MCF 10A (cell line): Measurements from ENCODE around the gene ACSL1. TPM values are rescaled to one million over a fixed set of nuclear protein-coding genes. Genes with fewer than 3 reads are reported as not detected.

Source experiments
- BruUV-seq: library from RNA; stranded (reverse); fragments of 400-500 nt; replicated peaks from 2 replicates; lab custom pipeline; 2021; lab: Mats Ljungman, UMichigan
- CTCF ChIA-PET: fragments of 300-600 bp; sonication (Branson Sonifier 250); formaldehyde crosslinking; extraction: SDS; loops from one replicate; lab custom pipeline; 2021; ENCODE audit warnings: antibody characterized with exemption, inconsistent platforms; lab: Yijun Ruan, JAX
- POLR2A ChIA-PET: fragments of 300-600, 350-650 bp; sonication (Branson Sonifier 250); formaldehyde crosslinking; extraction: SDS; loops from one replicate; lab custom pipeline; 2020; ENCODE audit warnings: antibody characterized with exemption, inconsistent platforms; lab: Yijun Ruan, JAX
- DNase-seq: peaks from one replicate; pipeline ENCODE4 v3.0.0-alpha.2; 2018; ENCODE audit not compliant: unreplicated experiment
- H3K27ac Mint-ChIP-seq: one replicate; pipeline ENCODE4 v1.8.0; 2022; ENCODE audit warnings: mild to moderate bottlenecking, low read depth, mixed read lengths; ENCODE audit not compliant: unreplicated experiment
- H3K27me3 Mint-ChIP-seq: one replicate; pipeline ENCODE4 v1.8.0; 2022; ENCODE audit warnings: mixed read lengths; ENCODE audit not compliant: insufficient read depth, unreplicated experiment
- H3K36me3 Mint-ChIP-seq: one replicate; pipeline ENCODE4 v1.8.0; 2022; ENCODE audit warnings: mild to moderate bottlenecking, moderate library complexity, mixed read lengths; ENCODE audit not compliant: insufficient read depth, unreplicated experiment
- H3K4me1 Mint-ChIP-seq: one replicate; pipeline ENCODE4 v1.8.0; 2022; ENCODE audit warnings: mixed read lengths; ENCODE audit not compliant: insufficient read depth, unreplicated experiment
- H3K4me3 Mint-ChIP-seq: one replicate; pipeline ENCODE4 v1.8.0; 2022; ENCODE audit warnings: mild to moderate bottlenecking, moderate library complexity, mixed read lengths; ENCODE audit not compliant: unreplicated experiment
- H3K9me3 Mint-ChIP-seq: one replicate; pipeline ENCODE4 v1.8.0; 2022; ENCODE audit warnings: mixed read lengths; ENCODE audit not compliant: unreplicated experiment
- intact Hi-C: fragments of 100-400 bp; cut with micrococcal nuclease; formaldehyde crosslinking; loops from 2 replicates; pipeline ENCODE4 v1.14.1; 2022
- total RNA-seq: library from RNA; stranded (reverse); gene quantifications from 2 replicates; pipeline ENCODE4 v1.2.3, GENCODE V29; 2022
- TF ChIP-seq, protein P1 (sequence below): fragments of 200-600 bp; IDR thresholded peaks from one replicate; pipeline ENCODE4 v1.8.0; 2022; ENCODE audit warnings: antibody characterized with exemption, mild to moderate bottlenecking; ENCODE audit not compliant: unreplicated experiment

The ACSL1 gene
- total RNA-seq, 1 experiment from 2014 or later = 105 TPM

DNA sequence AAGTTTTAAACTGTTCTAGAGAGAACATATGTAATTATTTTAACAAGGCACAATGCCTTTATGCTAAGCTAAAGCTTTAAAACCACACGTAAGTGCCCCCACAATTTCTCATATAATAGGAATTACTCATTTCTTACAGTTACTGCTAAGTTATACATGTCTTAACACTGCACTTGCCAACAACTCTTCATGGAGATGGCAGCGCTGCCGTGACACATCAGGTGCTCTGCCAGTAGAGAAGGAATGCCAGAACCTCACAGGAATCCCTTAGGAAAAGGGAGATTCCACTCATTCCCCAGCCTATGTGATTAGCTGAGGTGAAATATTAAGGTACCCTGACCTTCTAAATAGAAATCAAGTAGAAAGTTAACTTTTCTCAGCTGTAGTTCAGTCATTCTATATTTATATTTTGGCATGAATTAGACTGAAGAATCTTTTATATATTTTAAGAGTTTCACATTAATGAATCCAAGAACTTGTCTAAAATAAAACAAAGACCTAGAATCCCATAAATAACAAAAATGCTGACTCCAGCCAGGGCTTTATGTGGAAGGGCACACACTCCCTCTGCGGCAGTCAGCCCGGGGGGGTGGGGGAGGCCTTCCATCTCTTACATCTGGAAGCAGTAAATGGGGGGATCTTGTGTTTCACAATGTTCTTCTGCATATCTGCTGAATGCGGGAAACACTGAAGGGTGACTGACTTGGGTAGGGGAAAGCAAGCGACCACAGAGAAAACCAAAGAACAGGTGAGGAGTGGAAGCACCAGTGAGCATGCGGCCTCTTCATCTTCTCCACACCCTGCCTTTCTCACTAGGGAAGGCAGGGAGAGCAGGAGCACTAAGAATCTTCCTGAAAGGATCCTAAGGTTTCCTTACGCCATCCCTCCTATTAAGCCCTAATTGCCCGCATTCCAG, 23.7 kb downstream of the ACSL1 start:
- peak overlapping the region; percentile 50 for H3K4me3 Mint-ChIP-seq
- peaks cover 61% of the 10 kb centered on the region for H3K4me1 Mint-ChIP-seq
- DNase-seq = peak; percentile 76
- H3K9me3 Mint-ChIP-seq = no peaks in the 10 kb centered on the region
- ChIA-PET CTCF (interaction anchor here (1.1 to 2.4 kb wide), 2 partner anchors 8 to 294 kb away, joined by 6 to 9 read pairs; no protein-coding TSS in a partner anchor), POLR2A (interaction anchor here (0.7 to 2.3 kb wide), 7 partner anchors 9 to 153 kb away, joined by 3 to 30 read pairs (median 6); partner anchors contain the start of genes CASP3, CENPU and PRIMPOL)
- H3K27ac Mint-ChIP-seq = peak overlapping the region; percentile 39
- TF ChIP-seq, protein P1, sequence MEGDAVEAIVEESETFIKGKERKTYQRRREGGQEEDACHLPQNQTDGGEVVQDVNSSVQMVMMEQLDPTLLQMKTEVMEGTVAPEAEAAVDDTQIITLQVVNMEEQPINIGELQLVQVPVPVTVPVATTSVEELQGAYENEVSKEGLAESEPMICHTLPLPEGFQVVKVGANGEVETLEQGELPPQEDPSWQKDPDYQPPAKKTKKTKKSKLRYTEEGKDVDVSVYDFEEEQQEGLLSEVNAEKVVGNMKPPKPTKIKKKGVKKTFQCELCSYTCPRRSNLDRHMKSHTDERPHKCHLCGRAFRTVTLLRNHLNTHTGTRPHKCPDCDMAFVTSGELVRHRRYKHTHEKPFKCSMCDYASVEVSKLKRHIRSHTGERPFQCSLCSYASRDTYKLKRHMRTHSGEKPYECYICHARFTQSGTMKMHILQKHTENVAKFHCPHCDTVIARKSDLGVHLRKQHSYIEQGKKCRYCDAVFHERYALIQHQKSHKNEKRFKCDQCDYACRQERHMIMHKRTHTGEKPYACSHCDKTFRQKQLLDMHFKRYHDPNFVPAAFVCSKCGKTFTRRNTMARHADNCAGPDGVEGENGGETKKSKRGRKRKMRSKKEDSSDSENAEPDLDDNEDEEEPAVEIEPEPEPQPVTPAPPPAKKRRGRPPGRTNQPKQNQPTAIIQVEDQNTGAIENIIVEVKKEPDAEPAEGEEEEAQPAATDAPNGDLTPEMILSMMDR = no peak
- intact Hi-C loops = no loop called here
- H3K36me3 Mint-ChIP-seq = peaks cover 72% of the 10 kb centered on the region
- BruUV-seq = no TSS peak
- no peaks in the 10 kb centered on the region for H3K27me3 Mint-ChIP-seq

DNA sequence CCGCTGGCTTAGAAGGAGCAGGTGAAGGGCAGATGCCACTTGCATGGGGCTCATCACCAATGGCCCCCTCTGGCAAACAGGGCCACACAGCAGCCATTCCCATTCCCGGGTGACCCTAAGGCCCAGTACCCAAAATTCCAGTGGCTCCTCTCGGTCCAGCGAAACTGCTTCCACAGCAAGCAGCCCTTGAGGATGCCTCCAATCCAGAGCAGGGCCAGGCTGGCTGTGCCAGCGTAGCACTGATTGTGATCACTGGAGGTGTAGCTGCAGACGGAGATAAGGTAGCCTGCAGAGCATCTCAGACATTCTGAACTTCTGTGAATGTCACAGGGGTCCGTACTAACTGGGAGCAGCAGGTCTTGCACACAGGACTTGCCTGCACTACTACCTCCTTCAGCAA, 27.3 kb downstream of the ACSL1 start:
- no peak for DNase-seq
- no TSS peak for BruUV-seq
- Mint-ChIP-seq H3K36me3 (peaks cover 97% of the 10 kb centered on the region), H3K4me1 (peaks cover 47% of the 10 kb centered on the region), H3K4me3 (no peak overlapping the region), H3K9me3 (no peaks in the 10 kb centered on the region), H3K27ac (no peak overlapping the region), H3K27me3 (no peaks in the 10 kb centered on the region)
- TF ChIP-seq, protein P1 = no peak
- ChIA-PET CTCF (no interaction called here), POLR2A (no interaction called here)
- intact Hi-C loops = no loop called here

DNA sequence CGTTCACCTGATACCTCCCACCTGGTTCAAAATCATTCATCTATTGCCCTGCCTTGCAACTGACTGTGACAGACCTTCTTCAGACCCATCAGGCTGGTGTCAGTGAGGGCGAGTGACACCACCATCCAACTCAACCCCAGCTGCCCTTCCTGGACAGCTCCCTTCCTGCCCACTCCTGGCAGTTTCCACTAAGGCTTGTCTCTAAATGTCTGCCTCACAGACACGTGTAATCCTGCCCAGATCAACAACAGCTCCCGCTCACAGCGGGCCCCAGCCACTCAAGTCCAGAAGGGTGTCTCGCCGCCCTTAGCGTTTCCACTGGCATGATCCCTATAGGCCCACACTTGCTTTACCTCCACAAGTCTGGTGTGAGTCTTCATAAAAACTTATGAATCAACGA, 28.9 kb downstream of the ACSL1 start:
- H3K36me3 Mint-ChIP-seq = peaks cover 84% of the 10 kb centered on the region
- BruUV-seq = no TSS peak
- peak overlapping the region; percentile 20 for H3K27ac Mint-ChIP-seq
- peaks cover 48% of the 10 kb centered on the region for H3K4me1 Mint-ChIP-seq
- H3K4me3 Mint-ChIP-seq = no peak overlapping the region
- H3K9me3 Mint-ChIP-seq = no peaks in the 10 kb centered on the region
- no peaks in the 10 kb centered on the region for H3K27me3 Mint-ChIP-seq
- no peak for DNase-seq
- ChIA-PET POLR2A (interaction anchor here (0.6 to 1.1 kb wide), 3 partner anchors 10 to 327 kb away, joined by 3 read pairs; no protein-coding TSS in a partner anchor), CTCF (interaction anchor here (0.6 to 1.1 kb wide), 3 partner anchors 41 to 299 kb away, joined by 3 read pairs; no protein-coding TSS in a partner anchor)
- TF ChIP-seq, protein P1 = no peak
- intact Hi-C loops = no loop called here

DNA sequence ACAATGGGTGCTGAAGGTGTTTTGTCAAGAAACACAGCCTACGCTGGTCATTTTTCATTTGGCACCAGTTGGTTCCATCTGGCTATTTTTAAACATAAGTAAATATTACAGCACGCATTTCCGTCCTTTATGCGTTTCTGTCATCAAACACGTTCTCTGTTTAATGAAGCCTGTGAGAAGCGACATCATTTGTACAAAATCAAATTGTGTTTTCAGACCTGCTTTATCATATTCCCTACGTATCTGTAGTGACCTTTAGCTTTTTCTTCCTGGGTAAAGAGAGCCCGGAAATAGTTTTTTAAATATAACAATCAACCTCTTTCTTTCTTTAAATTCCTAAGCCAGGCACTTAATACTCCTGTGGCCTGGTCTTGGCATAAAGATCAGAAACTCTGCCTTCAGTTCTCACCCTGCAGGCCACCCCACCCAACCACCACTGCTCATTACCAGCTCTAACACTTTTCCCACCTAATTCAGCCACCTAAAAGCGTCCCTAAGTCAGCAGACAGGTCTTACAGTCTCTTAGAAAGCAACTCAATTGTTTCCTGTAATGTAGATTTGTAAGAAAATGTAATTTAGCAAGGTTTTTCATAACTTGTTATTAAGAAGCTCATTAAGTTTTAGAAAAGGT, 30.4 kb downstream of the ACSL1 start:
- TF ChIP-seq, protein P1 = no peak
- no TSS peak for BruUV-seq
- H3K36me3 Mint-ChIP-seq = peaks cover 86% of the 10 kb centered on the region
- H3K4me1 Mint-ChIP-seq = peaks cover 54% of the 10 kb centered on the region
- H3K4me3 Mint-ChIP-seq = no peak overlapping the region
- POLR2A ChIA-PET = interaction anchor here (0.9 kb wide), 2 partner anchors 11 to 12 kb away, joined by 3 read pairs; no protein-coding TSS in a partner anchor
- intact Hi-C loops = no loop called here
- H3K27me3 Mint-ChIP-seq = no peaks in the 10 kb centered on the region
- peak overlapping the region; percentile 61 for H3K27ac Mint-ChIP-seq
- no peaks in the 10 kb centered on the region for H3K9me3 Mint-ChIP-seq
- DNase-seq = no peak
- CTCF ChIA-PET = interaction anchor here (0.7 to 1.2 kb wide), 3 partner anchors 8 to 21 kb away, joined by 3 read pairs; no protein-coding TSS in a partner anchor
